ENCODE results near the gene ACTR6.

Gene ACTR6

DNA sequence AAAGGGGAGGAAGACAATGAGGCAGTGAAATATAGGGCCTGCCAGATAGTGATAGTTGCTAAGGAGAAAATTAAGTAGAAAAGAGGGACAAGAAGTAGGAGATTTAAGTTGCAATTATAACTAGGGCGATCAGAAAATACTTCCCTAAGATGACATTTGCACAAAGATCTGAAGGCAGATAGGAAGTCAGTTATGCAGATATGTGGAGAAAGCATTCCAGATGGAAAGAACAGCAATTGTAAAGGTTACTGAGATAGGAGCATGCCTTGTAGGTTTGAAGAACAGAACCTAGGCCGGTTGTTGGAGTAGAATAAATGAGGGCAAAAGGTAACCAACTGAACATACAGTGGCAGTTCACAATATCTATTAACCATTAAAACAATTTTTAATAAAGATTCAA, 21.4 kb upstream of the ACTR6 start:
- no peak for ATAC-seq (ENCODE audit: low read depth)
- Histone ChIP-seq H3K4me1 (ENCODE audit: insufficient read depth, poor library complexity, severe bottlenecking) (no peaks in the 10 kb centered on the region), H3K4me3 (ENCODE audit: severe bottlenecking) (no peak overlapping the region), H3K36me3 (ENCODE audit: low read depth) (peaks cover 27% of the 10 kb centered on the region), H3K27ac (ENCODE audit: poor library complexity, severe bottlenecking) (no peak overlapping the region), H3K9me3 (ENCODE audit: severe bottlenecking) (no peaks in the 10 kb centered on the region), H3K27me3 (ENCODE audit: insufficient read depth, poor library complexity, severe bottlenecking) (no peaks in the 10 kb centered on the region)
- TF ChIP-seq, protein P1, sequence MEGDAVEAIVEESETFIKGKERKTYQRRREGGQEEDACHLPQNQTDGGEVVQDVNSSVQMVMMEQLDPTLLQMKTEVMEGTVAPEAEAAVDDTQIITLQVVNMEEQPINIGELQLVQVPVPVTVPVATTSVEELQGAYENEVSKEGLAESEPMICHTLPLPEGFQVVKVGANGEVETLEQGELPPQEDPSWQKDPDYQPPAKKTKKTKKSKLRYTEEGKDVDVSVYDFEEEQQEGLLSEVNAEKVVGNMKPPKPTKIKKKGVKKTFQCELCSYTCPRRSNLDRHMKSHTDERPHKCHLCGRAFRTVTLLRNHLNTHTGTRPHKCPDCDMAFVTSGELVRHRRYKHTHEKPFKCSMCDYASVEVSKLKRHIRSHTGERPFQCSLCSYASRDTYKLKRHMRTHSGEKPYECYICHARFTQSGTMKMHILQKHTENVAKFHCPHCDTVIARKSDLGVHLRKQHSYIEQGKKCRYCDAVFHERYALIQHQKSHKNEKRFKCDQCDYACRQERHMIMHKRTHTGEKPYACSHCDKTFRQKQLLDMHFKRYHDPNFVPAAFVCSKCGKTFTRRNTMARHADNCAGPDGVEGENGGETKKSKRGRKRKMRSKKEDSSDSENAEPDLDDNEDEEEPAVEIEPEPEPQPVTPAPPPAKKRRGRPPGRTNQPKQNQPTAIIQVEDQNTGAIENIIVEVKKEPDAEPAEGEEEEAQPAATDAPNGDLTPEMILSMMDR (IDR thresholded peaks at IDR 0.05; ENCODE audit: poor library complexity, severe bottlenecking): no peak
- DNase-seq (ENCODE audit: low spot score): no peak

DNA sequence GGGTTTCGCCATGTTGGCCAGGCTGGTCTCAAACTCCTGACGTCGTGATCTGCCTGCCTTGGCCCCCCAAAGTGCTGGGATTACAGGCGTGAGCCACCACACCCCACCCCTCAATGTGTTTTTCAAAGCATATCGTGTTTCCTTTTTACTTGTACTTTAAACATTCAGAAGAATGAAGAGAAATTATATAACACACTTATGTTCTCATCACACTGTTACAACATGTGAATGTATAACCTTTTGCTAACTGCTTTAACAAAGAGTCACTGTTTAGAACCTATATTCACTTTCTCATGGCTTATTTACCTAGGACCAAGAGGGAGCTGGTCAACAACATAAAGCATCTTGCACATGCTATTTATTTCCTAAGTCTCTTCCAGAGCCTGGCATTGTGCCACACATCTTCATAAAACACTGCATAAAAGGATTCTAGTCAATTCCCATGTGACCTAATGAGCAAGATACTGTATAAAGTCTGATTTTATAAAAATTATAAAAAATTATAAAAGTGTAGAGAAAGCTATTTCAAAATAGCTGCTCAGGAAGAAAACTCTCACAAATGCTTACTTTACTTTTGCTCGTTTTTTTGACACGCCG, 16.0 kb upstream of the ACTR6 start:
- ATAC-seq (ENCODE audit: low read depth) (no peak), DNase-seq (ENCODE audit: low spot score) (no peak)
- no peaks in the 10 kb centered on the region for H3K27me3 ChIP-seq (ENCODE audit: insufficient read depth, poor library complexity, severe bottlenecking)
- H3K27ac ChIP-seq (ENCODE audit: poor library complexity, severe bottlenecking): no peak overlapping the region
- TF ChIP-seq, protein P1 (IDR thresholded peaks at IDR 0.05; ENCODE audit: poor library complexity, severe bottlenecking): no peak
- no peaks in the 10 kb centered on the region for H3K9me3 ChIP-seq (ENCODE audit: severe bottlenecking)
- H3K4me3 ChIP-seq (ENCODE audit: severe bottlenecking): no peak overlapping the region
- H3K36me3 ChIP-seq (ENCODE audit: low read depth): peaks cover 8% of the 10 kb centered on the region
- H3K4me1 ChIP-seq (ENCODE audit: insufficient read depth, poor library complexity, severe bottlenecking): no peaks in the 10 kb centered on the region

GRCh38 chr12:100185361-100185894, 15.2 kb upstream of the ACTR6 start:
- Histone ChIP-seq H3K27ac (ENCODE audit: poor library complexity, severe bottlenecking) (no peak overlapping the region), H3K4me1 (ENCODE audit: insufficient read depth, poor library complexity, severe bottlenecking) (no peaks in the 10 kb centered on the region), H3K27me3 (ENCODE audit: insufficient read depth, poor library complexity, severe bottlenecking) (no peaks in the 10 kb centered on the region), H3K9me3 (ENCODE audit: severe bottlenecking) (no peaks in the 10 kb centered on the region), H3K36me3 (ENCODE audit: low read depth) (peaks cover 2% of the 10 kb centered on the region; the same call in 1 of the 2 replicates), H3K4me3 (ENCODE audit: severe bottlenecking) (no peak overlapping the region)
- DNase-seq (ENCODE audit: low spot score) (no peak), ATAC-seq (ENCODE audit: low read depth) (no peak)
- TF ChIP-seq, protein P1 (IDR thresholded peaks at IDR 0.05; ENCODE audit: poor library complexity, severe bottlenecking): no peak

DNA sequence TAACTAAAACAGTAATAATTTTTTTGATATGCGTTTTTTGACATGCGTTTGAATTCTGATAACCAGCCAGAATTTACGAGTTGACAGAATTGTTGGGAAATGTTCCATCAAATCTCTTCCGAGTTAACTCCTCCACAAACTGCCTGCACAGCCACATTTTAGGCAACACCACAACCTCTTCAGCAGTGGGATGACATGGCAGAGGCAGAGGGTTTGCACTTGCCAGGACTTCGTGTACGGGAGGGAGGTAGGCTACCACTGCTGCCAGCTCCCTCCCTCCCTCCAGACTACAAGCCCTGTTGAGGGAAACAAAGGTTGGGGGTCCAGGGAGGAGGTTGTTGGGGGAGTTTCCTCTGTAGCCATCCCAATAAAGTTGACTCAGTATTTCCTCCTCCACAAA, 14.5 kb upstream of the ACTR6 start:
- no peak for ATAC-seq (ENCODE audit: low read depth)
- no peaks in the 10 kb centered on the region for H3K4me1 ChIP-seq (ENCODE audit: insufficient read depth, poor library complexity, severe bottlenecking)
- no peak overlapping the region for H3K4me3 ChIP-seq (ENCODE audit: severe bottlenecking)
- H3K27me3 ChIP-seq (ENCODE audit: insufficient read depth, poor library complexity, severe bottlenecking): no peaks in the 10 kb centered on the region
- no peaks in the 10 kb centered on the region for H3K9me3 ChIP-seq (ENCODE audit: severe bottlenecking)
- DNase-seq (ENCODE audit: low spot score): no peak
- H3K27ac ChIP-seq (ENCODE audit: poor library complexity, severe bottlenecking): no peak overlapping the region
- TF ChIP-seq, protein P1 (IDR thresholded peaks at IDR 0.05; ENCODE audit: poor library complexity, severe bottlenecking): no peak
- no peaks in the 10 kb centered on the region for H3K36me3 ChIP-seq (ENCODE audit: low read depth)

DNA sequence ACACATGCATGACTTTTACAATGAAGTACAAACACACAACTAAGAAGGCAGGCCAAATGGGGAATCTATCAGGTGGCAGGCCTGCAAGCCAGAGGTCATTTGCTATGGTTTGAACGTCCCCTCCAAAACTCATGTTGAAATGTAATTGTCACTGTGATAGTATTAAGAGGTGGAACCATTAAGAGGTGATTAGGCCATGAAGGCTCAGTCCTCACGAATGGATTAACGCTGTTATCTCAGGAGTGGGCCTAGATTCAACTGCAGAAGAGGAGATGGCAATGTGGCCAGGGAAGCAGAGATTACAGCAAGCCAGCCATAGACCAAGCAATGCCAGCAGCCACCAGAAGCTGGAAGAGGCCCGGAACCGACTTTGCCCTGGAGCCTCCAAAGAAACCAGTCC, 13.5 kb upstream of the ACTR6 start:
- Histone ChIP-seq H3K27me3 (ENCODE audit: insufficient read depth, poor library complexity, severe bottlenecking) (no peaks in the 10 kb centered on the region), H3K4me1 (ENCODE audit: insufficient read depth, poor library complexity, severe bottlenecking) (no peaks in the 10 kb centered on the region), H3K4me3 (ENCODE audit: severe bottlenecking) (no peak overlapping the region), H3K36me3 (ENCODE audit: low read depth) (no peaks in the 10 kb centered on the region), H3K27ac (ENCODE audit: poor library complexity, severe bottlenecking) (no peak overlapping the region), H3K9me3 (ENCODE audit: severe bottlenecking) (no peaks in the 10 kb centered on the region)
- TF ChIP-seq, protein P1 (IDR thresholded peaks at IDR 0.05; ENCODE audit: poor library complexity, severe bottlenecking): no peak
- no peak for DNase-seq (ENCODE audit: low spot score)
- ATAC-seq (ENCODE audit: low read depth): no peak

All from RWPE2 (cell line).